Mesodermal cell (in vitro differentiated cells): ENCODE results near the gene TANK. TPM values are rescaled to one million over a fixed set of nuclear protein-coding genes. Genes with fewer than 3 reads are reported as not detected.

ENCODE experiments used
- H3K27ac ChIP-seq: 2 replicates; pipeline ENCODE4 v1.7.0; 2013; ENCODE audit warnings: mild to moderate bottlenecking, low read depth, low read length, moderate library complexity; ENCODE audit not compliant: severe bottlenecking
- H3K36me3 ChIP-seq: 2 replicates; pipeline ENCODE4 v1.7.1; 2013; ENCODE audit warnings: mild to moderate bottlenecking, low read length, moderate library complexity; ENCODE audit not compliant: control insufficient read depth, insufficient read depth
- H3K4me1 ChIP-seq: one replicate; pipeline ENCODE4 v1.7.1; 2013; ENCODE audit warnings: mild to moderate bottlenecking, low read length; ENCODE audit not compliant: insufficient read depth, control insufficient read depth, poor library complexity, severe bottlenecking
- H3K4me3 ChIP-seq: 2 replicates; pipeline ENCODE4 v1.7.0; 2013; ENCODE audit warnings: low read length, control low read depth, mild to moderate bottlenecking; ENCODE audit not compliant: insufficient read depth, poor library complexity, severe bottlenecking; ENCODE audit errors: extremely low read depth
- H3K9me3 ChIP-seq: 2 replicates; pipeline ENCODE4 v1.7.1; 2013; ENCODE audit warnings: mild to moderate bottlenecking, low read length, moderate library complexity; ENCODE audit not compliant: control insufficient read depth
- WGBS, 2 experiments: methylation state at CpG; one replicate each; pipeline ENCODE4 v1.1.5; 2013; ENCODE audit warnings: missing lambda C conversion rate in 2 of 2; ENCODE audit not compliant: insufficient coverage in 2 of 2; 5-methylcytosine and 5-hydroxymethylcytosine counted together
- polyA plus RNA-seq, 2 experiments: library from polyadenylated mRNA; stranded (reverse); fragments of 50-300 nt; gene quantifications; one replicate each; pipeline ENCODE4 v1.2.3, GENCODE V29; 2013

Gene TANK, protein sequence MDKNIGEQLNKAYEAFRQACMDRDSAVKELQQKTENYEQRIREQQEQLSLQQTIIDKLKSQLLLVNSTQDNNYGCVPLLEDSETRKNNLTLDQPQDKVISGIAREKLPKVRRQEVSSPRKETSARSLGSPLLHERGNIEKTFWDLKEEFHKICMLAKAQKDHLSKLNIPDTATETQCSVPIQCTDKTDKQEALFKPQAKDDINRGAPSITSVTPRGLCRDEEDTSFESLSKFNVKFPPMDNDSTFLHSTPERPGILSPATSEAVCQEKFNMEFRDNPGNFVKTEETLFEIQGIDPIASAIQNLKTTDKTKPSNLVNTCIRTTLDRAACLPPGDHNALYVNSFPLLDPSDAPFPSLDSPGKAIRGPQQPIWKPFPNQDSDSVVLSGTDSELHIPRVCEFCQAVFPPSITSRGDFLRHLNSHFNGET
- polyA plus RNA-seq (2013, experiment 1 of 2) = 32.8 TPM
- 40.1 TPM for polyA plus RNA-seq (2013, experiment 2 of 2)

DNA sequence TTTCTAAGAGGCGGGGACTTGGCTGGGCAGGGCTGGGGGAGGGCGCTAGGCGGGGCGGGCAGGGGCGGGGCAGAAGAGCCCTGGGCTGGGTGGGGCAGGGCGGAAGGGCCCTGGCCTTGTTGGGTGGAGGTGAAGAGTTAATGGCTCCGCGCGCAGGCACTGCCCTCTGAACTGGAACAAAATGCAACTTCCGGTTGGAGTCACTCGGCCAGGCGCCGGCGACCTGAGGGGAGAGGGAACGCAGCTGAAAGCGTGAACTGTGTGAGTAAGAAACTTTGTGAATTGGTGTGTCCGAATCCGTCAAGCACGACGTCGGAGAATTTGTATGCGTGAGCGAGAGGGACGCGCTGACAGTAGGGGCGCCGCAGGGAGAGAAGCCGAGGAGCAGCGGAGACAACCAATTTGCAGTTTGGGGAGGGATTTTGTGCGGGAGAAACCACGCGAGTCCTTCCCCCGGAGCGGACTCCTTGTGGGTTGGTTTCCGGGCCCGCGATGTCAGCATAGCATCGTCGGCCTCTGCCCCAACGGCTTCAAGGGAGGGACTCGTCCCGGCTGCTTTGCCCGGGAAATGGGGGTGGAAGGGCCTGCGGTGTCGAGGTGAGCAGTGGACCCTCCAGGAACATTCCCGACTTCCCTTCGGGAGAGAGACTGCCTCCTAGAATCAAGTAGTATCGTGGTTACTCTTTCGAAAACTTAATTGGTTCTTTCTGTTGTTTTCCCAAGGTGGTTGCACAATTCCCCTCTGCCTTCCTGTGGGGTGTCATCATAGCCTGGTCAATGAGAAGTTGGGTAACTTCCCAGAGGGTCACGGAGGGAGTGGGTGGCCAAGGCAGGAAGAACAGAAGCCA, at the start of gene TANK:
TANK (plus strand) TSS at position 203 of the 848 bp plus-strand sequence. CDS start 19,235 bp downstream, outside the sequence.
- 0 to 1% methylated on average over 33 to 41 of the region's 50 CpGs for WGBS, 2 experiments
- Histone ChIP-seq H3K36me3 (peaks cover 17% of the 10 kb centered on the region), H3K4me3 (peak within 1 kb of the TSS; percentile 93), H3K4me1 (no peaks in the 10 kb centered on the region), H3K27ac (peak within 1 kb of the TSS; percentile 85), H3K9me3 (no peaks in the 10 kb centered on the region)

DNA sequence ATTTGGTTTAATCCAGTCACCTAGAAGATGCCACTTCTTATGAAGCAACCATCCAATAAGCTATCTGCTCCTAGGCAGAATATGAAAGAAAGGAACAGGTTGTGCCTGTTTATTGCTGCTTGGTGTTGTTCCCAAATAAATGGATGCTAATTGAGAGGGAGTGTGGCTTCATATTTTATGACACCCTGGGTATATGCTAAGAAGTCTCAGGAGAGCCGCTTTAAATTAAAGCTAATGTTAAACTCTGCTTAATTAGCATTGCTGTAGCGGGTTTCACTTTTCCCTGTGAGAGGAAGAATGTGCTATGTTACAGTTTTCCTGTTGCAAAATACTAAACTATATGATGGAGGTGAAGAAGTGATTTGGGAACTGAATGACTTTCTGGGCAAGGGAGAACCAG, 48.7 kb upstream of the TANK start:
- 14 to 29% methylated on average over 1 of the region's 2 CpGs for WGBS, 2 experiments
- H3K9me3 ChIP-seq = no peaks in the 10 kb centered on the region
- H3K4me1 ChIP-seq = peaks cover 16% of the 10 kb centered on the region
- no peak overlapping the region for H3K27ac ChIP-seq
- H3K36me3 ChIP-seq = no peaks in the 10 kb centered on the region
- H3K4me3 ChIP-seq = no peak overlapping the region

DNA sequence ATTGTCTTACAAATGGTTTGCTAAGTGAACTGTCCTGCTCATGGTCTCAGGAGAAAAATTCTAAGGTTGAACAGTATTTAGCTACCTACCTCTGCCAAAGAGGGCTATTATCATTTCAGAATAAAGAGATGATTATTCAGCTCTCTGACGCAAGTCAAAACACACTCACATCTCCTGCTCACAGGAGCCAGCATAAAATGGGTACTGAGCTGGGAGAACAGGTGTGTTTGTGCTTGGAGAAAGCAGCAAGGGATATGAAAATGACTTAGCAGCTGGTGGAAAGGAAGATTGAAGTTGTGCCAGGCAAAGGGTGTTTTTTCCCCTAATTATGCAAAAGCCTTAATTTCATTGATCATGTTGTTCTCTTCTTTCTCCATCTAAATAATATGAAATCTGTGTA, 47.3 kb upstream of the TANK start:
- H3K27ac ChIP-seq = no peak overlapping the region
- H3K4me1 ChIP-seq = peaks cover 16% of the 10 kb centered on the region
- no peaks in the 10 kb centered on the region for H3K36me3 ChIP-seq
- H3K4me3 ChIP-seq = no peak overlapping the region
- H3K9me3 ChIP-seq = no peaks in the 10 kb centered on the region
- no CpG with 5 or more reads among the region's 1 CpG for WGBS, 2 experiments

DNA sequence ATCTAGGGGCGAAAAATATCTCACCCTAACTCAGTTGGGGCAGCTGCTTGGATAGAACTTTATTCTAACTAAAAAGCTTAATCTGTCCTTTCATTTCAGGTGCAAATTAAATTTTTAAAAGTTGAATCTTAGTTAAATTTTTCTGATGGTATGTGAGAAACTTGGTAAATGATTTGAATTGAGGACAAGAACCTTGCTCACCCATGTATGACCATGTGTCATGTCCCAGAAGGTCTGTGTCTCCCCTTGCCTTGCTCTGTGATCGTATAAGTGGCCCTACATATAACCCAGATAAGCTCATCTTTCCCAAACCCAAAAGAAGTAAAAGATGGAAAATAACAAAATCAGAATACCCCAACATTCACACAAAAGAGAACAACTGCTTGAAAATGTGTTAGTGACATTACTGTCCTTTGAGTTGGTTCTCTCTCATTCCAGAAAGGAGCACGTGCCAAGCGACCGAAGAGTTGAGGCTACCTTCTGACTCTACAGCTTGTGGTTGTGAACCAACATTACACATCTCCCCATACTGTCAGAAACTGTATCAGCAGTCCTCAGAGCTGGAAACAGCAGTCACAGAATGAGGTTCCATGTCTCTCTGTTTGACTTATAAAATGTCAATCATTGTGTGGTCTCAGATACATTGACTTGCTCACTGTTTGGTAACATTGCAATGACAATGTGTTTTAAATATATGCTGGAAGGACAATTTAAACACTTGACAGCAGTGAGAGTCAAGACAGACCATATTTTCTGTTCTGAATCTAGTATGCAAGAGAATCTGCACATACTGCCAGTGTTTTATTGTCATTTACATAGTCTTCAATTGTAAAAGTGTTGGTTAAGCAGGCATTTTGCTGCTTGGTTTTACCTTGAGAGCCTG, 46.3 kb upstream of the TANK start:
- no peak overlapping the region for H3K27ac ChIP-seq
- WGBS, 2 experiments = 100% methylated on average over 4 of the region's 5 CpGs; no CpG with 5 or more reads in 1 of the 2 experiments
- no peak overlapping the region for H3K4me3 ChIP-seq
- H3K4me1 ChIP-seq = peaks cover 16% of the 10 kb centered on the region
- H3K36me3 ChIP-seq = no peaks in the 10 kb centered on the region
- H3K9me3 ChIP-seq = no peaks in the 10 kb centered on the region

DNA sequence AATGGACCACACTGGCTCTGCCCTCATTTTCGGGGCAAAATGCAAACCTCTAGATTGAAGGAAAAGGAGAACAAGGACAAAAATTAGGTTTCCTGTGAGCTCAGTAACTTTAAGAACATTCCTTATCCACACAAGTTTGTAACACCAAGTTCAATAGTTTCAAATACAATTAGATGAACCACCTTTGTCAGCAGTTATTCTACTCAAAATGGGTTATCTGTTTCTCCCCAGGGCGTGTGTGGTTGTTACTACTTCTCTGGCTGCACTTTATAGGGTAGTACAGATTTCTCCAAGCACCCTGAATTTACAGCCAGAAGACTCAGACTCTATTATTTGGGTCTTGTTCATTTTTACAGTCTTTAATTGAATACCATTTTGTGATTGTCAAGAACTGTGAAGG, 45.0 kb upstream of the TANK start:
- Histone ChIP-seq H3K4me1 (peaks cover 16% of the 10 kb centered on the region), H3K9me3 (no peaks in the 10 kb centered on the region), H3K4me3 (no peak overlapping the region), H3K27ac (no peak overlapping the region), H3K36me3 (no peaks in the 10 kb centered on the region)
- 93 to 100% methylated on average over 1 to 2 of the region's 2 CpGs for WGBS, 2 experiments

DNA sequence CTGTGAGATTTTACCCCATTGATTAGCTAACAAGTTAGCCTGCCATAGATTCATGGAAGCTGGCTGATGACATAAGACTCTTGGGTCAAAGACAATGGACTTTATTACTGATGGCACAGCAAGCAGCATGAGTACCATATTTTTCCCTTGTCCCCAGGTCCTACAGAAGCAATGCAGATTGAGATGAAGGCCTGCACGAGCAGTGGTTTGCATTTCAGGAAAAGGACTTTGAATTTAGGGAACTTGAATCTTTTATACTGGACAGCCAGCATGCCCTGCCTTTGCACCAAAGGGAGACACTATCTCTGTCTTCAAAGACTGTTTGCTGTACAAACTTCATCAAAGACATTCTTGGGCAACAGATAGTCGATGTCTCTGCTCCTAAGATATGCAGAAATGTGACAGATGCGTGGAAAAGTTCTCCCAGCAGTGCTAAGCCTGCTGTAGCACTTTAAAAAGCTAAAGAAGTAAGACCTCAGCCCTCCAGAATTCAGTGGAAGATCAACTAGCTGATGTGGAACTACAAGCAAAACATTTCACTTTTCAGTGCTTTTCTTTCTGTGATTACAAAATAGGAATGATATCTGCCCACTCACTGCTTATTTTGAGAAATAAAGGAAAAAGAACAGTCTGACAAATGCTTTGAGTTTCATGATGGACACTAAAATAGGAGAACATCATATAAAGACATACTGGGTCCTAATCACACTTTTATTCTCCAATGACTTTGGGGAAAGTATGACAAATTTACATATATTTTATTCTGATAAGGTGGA, 44.4 kb upstream of the TANK start:
- WGBS, 2 experiments = 57 to 79% methylated on average over 2 to 3 of the region's 3 CpGs
- Histone ChIP-seq H3K36me3 (no peaks in the 10 kb centered on the region), H3K4me1 (peaks cover 16% of the 10 kb centered on the region), H3K27ac (no peak overlapping the region), H3K9me3 (no peaks in the 10 kb centered on the region), H3K4me3 (no peak overlapping the region)

DNA sequence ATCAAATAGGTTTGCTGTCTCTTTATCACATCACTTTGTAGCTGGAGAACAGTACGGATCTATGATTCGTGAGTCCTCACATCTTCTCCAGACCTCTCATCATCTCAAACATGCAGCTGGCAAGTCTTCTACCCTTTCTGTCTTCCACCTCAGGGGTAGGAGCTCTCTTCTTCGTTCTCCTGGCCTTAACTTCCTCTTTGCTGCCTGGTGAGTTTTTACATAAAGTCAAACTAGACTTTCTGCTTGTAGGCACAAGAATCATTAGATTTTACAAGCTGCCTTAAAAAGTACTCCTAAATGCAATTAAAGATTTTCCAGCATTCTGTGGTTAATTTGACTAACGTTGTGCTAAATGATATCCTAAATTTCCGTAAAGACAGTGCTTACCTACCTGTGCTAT, 43.7 kb upstream of the TANK start:
- Histone ChIP-seq H3K9me3 (no peaks in the 10 kb centered on the region), H3K4me1 (peaks cover 16% of the 10 kb centered on the region), H3K4me3 (no peak overlapping the region), H3K27ac (no peak overlapping the region), H3K36me3 (no peaks in the 10 kb centered on the region)
- 92 to 95% methylated on average over 4 to 5 of the region's 5 CpGs for WGBS, 2 experiments

DNA sequence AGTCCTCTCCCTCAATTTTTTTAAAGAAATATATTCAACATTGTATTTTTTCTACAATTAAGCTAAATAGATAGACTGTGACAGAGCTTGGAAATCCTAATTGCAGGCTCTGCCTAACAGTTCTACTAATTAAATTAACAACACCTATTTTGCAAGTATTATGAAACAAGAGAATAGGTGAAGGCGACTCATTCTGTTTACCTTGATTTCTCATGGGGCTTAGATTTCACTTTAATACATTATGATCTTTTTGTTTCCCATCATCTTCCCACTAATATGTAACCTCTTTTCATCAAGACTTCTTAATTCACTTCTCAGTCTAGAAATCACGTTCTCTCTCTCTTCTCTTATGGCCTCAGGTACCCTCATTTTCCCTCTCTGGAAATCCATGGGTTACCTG, 42.7 kb upstream of the TANK start:
- 77 to 89% methylated on average over 1 to 2 of the region's 2 CpGs for WGBS, 2 experiments
- no peak overlapping the region for H3K4me3 ChIP-seq
- no peak overlapping the region for H3K27ac ChIP-seq
- no peaks in the 10 kb centered on the region for H3K36me3 ChIP-seq
- H3K9me3 ChIP-seq = no peaks in the 10 kb centered on the region
- peaks cover 17% of the 10 kb centered on the region for H3K4me1 ChIP-seq

DNA sequence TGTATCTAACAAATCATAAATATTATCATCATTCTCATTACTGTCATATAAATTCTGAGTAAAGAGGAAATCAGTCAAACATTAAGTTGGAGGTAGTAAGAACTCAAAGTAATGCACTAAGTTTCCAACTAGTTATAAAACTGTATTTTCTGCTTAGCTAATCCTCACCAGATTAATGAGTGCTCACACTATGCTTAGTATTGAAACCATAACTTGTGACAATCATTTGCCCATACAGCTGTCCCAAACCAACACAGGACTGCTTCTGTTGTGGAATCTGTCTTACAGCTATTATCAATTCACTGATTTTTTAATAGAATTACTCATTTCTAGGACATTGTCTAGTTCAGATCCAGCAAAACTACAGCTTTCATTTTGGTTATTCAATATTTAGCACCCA, 41.5 kb upstream of the TANK start:
- no peaks in the 10 kb centered on the region for H3K9me3 ChIP-seq
- no peak overlapping the region for H3K27ac ChIP-seq
- peaks cover 28% of the 10 kb centered on the region for H3K4me1 ChIP-seq
- H3K4me3 ChIP-seq = no peak overlapping the region
- H3K36me3 ChIP-seq = no peaks in the 10 kb centered on the region

DNA sequence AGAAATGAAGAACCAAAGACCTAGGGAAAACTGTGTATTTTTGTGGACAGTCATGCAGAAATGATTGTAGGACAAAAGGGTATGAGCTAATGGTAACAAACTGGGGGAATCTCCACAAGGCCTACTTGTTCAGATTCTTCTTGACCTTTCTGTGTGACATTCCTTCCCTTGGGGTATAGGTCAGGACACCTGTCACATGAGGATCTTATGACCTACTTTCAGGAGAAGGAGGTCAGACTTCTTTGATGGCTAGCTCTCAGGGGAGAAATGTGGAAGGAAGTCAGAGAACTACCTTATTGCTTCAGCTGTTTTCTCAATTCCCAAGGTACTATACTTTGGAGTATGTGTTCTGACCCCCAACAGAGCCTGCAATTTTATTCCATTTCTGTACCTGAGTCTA, 40.7 kb upstream of the TANK start:
- H3K36me3 ChIP-seq = no peaks in the 10 kb centered on the region
- no peaks in the 10 kb centered on the region for H3K9me3 ChIP-seq
- no peak overlapping the region for H3K4me3 ChIP-seq
- H3K4me1 ChIP-seq = peaks cover 35% of the 10 kb centered on the region
- H3K27ac ChIP-seq = no peak overlapping the region
